ENCODE results near the gene DNAH12.

GRCh38 chr3:57411715-57412114 is 132.4 kb downstream of the DNAH12 start:
- TF ChIP-seq CTCF (IDR thresholded peaks at IDR 0.05; ENCODE audit: low read depth, low read length) (no peak), MAX (IDR thresholded peaks at IDR 0.05; ENCODE audit: low read depth, low read length) (no peak)
